ENCODE data around the gene PSMD13. TPM values are rescaled to one million over a fixed set of nuclear protein-coding genes. Genes with fewer than 3 reads are reported as not detected.

The PSMD13 gene
- total RNA-seq, 1 donor from 2014 or later, result 136 TPM

- Mint-ChIP-seq H3K27ac (ENCODE audit: unreplicated experiment) (no peak overlapping the region), H3K4me3 (ENCODE audit: unreplicated experiment) (no peak overlapping the region), H3K36me3 (ENCODE audit: unreplicated experiment) (no peaks in the 10 kb centered on the region), H3K27me3 (ENCODE audit: unreplicated experiment) (peaks cover 11% of the 10 kb centered on the region), H3K9me3 (ENCODE audit: unreplicated experiment) (peaks cover 2% of the 10 kb centered on the region), H3K4me1 (ENCODE audit: low read depth, unreplicated experiment) (peaks cover 5% of the 10 kb centered on the region)
- no peak for TF ChIP-seq CTCF (IDR thresholded peaks at IDR 0.05; ENCODE audit: partially characterized antibody, unreplicated experiment)
- peak; percentile 14 for DNase-seq
These were observed 57.3 kb downstream of the PSMD13 start for GRCh38 chr11:293852-294661.

GRCh38 chr11:294780-295179 lies 58.0 kb downstream of the PSMD13 start:
- peak; percentile 13 for DNase-seq
- Mint-ChIP-seq H3K4me3 (ENCODE audit: unreplicated experiment) (no peak overlapping the region), H3K27ac (ENCODE audit: unreplicated experiment) (no peak overlapping the region), H3K9me3 (ENCODE audit: unreplicated experiment) (peaks cover 2% of the 10 kb centered on the region), H3K36me3 (ENCODE audit: unreplicated experiment) (no peaks in the 10 kb centered on the region), H3K27me3 (ENCODE audit: unreplicated experiment) (peaks cover 11% of the 10 kb centered on the region), H3K4me1 (ENCODE audit: low read depth, unreplicated experiment) (peaks cover 5% of the 10 kb centered on the region)
- TF ChIP-seq CTCF (IDR thresholded peaks at IDR 0.05; ENCODE audit: partially characterized antibody, unreplicated experiment), result no peak

- Mint-ChIP-seq H3K36me3 (ENCODE audit: unreplicated experiment) (no peaks in the 10 kb centered on the region), H3K9me3 (ENCODE audit: unreplicated experiment) (peaks cover 2% of the 10 kb centered on the region), H3K4me3 (ENCODE audit: unreplicated experiment) (no peak overlapping the region), H3K27ac (ENCODE audit: unreplicated experiment) (no peak overlapping the region), H3K4me1 (ENCODE audit: low read depth, unreplicated experiment) (peaks cover 9% of the 10 kb centered on the region), H3K27me3 (ENCODE audit: unreplicated experiment) (peaks cover 11% of the 10 kb centered on the region)
- DNase-seq, result peak; percentile 13
- no peak for TF ChIP-seq CTCF (IDR thresholded peaks at IDR 0.05; ENCODE audit: partially characterized antibody, unreplicated experiment)
These were observed 58.8 kb downstream of the PSMD13 start for GRCh38 chr11:295351-296170.

DNA sequence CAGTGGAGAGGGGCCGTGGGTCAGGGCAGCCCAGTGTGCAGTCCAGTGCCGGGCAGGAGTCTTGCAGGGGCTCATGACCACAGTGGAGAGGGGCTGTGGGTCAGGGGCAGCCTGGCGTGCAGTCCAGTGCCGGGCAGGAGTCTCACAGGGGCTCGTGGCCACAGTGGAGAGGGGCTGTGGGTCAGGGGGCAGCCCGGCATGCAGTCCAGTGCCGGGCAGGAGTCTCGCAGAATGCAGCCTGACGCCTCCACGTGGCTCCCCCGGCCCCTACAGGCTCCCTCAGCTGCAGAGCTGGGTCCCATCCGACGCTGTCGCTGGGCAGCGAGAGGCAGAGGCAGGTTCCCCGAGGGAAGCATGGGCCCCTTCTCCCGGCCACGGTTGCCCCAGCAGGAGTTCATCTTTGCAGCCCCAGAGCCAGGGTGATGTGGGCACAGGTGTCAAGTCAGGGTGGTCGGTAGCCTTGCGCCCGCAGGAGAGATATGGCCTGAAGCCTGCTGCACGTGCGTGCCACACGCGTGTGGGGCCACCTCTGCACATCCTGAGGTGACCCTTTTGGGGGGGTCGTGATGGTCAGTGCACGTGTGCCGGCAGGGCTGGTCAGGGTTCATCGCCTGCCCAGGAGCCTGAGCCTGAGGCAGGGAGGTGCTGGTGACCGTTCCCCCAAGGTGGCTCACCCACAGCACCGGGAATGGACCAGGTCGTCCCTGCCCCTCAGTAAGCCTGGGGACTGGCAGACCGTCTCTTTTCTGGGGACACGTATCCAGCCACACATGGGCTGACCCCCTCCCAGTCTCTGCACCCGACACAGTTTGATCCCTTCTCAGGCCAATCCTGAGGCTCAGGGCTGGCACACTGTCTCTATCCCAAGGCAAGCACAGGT lies 59.6 kb downstream of the PSMD13 start:
- Mint-ChIP-seq H3K4me3 (ENCODE audit: unreplicated experiment) (no peak overlapping the region), H3K36me3 (ENCODE audit: unreplicated experiment) (no peaks in the 10 kb centered on the region), H3K27me3 (ENCODE audit: unreplicated experiment) (peaks cover 10% of the 10 kb centered on the region), H3K9me3 (ENCODE audit: unreplicated experiment) (no peaks in the 10 kb centered on the region), H3K27ac (ENCODE audit: unreplicated experiment) (no peak overlapping the region), H3K4me1 (ENCODE audit: low read depth, unreplicated experiment) (peaks cover 10% of the 10 kb centered on the region)
- no peak for TF ChIP-seq CTCF (IDR thresholded peaks at IDR 0.05; ENCODE audit: partially characterized antibody, unreplicated experiment)
- DNase-seq, result peak; percentile 12
